Activated effector memory CD4-positive, alpha-beta T cell treated with anti-CD3 and anti-CD28 coated beads, Interleukin-2, amount 50 U/mL, for 16 hours (primary cell): ENCODE measurements around the gene JPH2.
A peak's percentile ranks its signal among the peaks of the same experiment; 100 is the strongest.

Source experiments
- DNase-seq: peaks from one replicate; pipeline ENCODE4 v3.0.0-alpha.2; 2020

The JPH2 gene

GRCh38 chr20:44120676-44121425 lies 66.1 kb downstream of the JPH2 start:
- DNase-seq: no peak

GRCh38 chr20:44118185-44119033 lies 68.6 kb downstream of the JPH2 start:
- DNase-seq: no peak

- DNase-seq: no peak
These were observed 69.4 kb downstream of the JPH2 start for GRCh38 chr20:44117296-44118184.

GRCh38 chr20:44115762-44116644 lies 71.0 kb downstream of the JPH2 start:
- DNase-seq: no peak

GRCh38 chr20:44115181-44115580 lies 71.8 kb downstream of the JPH2 start:
- DNase-seq: no peak

GRCh38 chr20:44113618-44114376 lies 73.2 kb downstream of the JPH2 start:
- no peak for DNase-seq

GRCh38 chr20:44112889-44113617 lies 73.9 kb downstream of the JPH2 start:
- no peak for DNase-seq

- no peak for DNase-seq
These were observed 74.5 kb downstream of the JPH2 start for GRCh38 chr20:44112456-44112855.

GRCh38 chr20:44111712-44112335 lies 75.2 kb downstream of the JPH2 start:
- no peak for DNase-seq

- DNase-seq: no peak
These were observed 76.0 kb downstream of the JPH2 start for GRCh38 chr20:44110816-44111568.

- no peak for DNase-seq
These were observed 77.0 kb downstream of the JPH2 start for GRCh38 chr20:44109951-44110361.

GRCh38 chr20:44106615-44107014 lies 80.4 kb downstream of the JPH2 start:
- no peak for DNase-seq

GRCh38 chr20:44104798-44105517 lies 82.0 kb downstream of the JPH2 start:
- DNase-seq: no peak

GRCh38 chr20:44102582-44102981 lies 84.4 kb downstream of the JPH2 start:
- no peak for DNase-seq

GRCh38 chr20:44099832-44100231 lies 87.2 kb downstream of the JPH2 start:
- no peak for DNase-seq

GRCh38 chr20:44098657-44099056 lies 88.3 kb downstream of the JPH2 start:
- no peak for DNase-seq

GRCh38 chr20:44098256-44098630 lies 88.7 kb downstream of the JPH2 start:
- no peak for DNase-seq

- DNase-seq: peak; percentile 47
These were observed 89.3 kb downstream of the JPH2 start for GRCh38 chr20:44097521-44098255.
